Spleen (tissue), 11 donors: ENCODE data around the gene BRD3OS. TPM values are rescaled to one million over a fixed set of nuclear protein-coding genes. Genes with fewer than 3 reads are reported as not detected.

Experiments
- DNase-seq: peaks from one replicate; pipeline ENCODE4 v3.0.0-alpha.2; 2020
- H3K27ac ChIP-seq, 8 donors: fragments of 200-600 bp; sonication (generic) in 7 of 8; 1 replicate in 4 of 8; 2 replicates in 4 of 8; pipeline versions ENCODE4 v1.5.0 to v1.8.0; 2016 to 2021; ENCODE audit warnings: inconsistent platforms in 4 of 8, mild to moderate bottlenecking in 4 of 8, moderate library complexity in 1 of 8
- H3K27me3 ChIP-seq, 7 donors: fragments of 200-600 bp; sonication (generic) in 6 of 7; replicated peaks in 1 of 7; 1 replicate in 4 of 7; 2 replicates in 3 of 7; pipeline versions ENCODE4 v1.5.0 to v1.8.0; 2016 to 2021; ENCODE audit warnings: inconsistent platforms in 3 of 7, mild to moderate bottlenecking in 1 of 7
- H3K36me3 ChIP-seq, 6 donors: fragments of 200-600 bp; sonication (generic) in 5 of 6; 1 replicate in 4 of 6; 2 replicates in 2 of 6; pipeline versions ENCODE4 v1.5.0 to v1.8.0; 2016 to 2021; ENCODE audit warnings: inconsistent platforms in 2 of 6
- H3K4me1 ChIP-seq, 6 donors: fragments of 200-600 bp; sonication (generic) in 5 of 6; 1 replicate in 3 of 6; 2 replicates in 3 of 6; pipeline versions ENCODE4 v1.5.0 to v1.8.0; 2016 to 2021; ENCODE audit warnings: inconsistent platforms in 3 of 6
- H3K4me3 ChIP-seq, 8 donors: fragments of 200-600 bp; sonication (generic) in 7 of 8; 1 replicate in 4 of 8; 2 replicates in 4 of 8; pipeline versions ENCODE4 v1.5.0 to v1.8.0; 2016 to 2021; ENCODE audit warnings: inconsistent platforms in 4 of 8, mild to moderate bottlenecking in 4 of 8, moderate library complexity in 2 of 8
- H3K9me3 ChIP-seq, 8 donors: fragments of 200-600 bp; sonication (generic) in 7 of 8; 1 replicate in 4 of 8; 2 replicates in 4 of 8; pipeline versions ENCODE4 v1.5.0 to v1.8.0; 2016 to 2021; ENCODE audit warnings: inconsistent platforms in 4 of 8
- POLR2A ChIP-seq, 3 donors: fragments of 450-650 bp; IDR thresholded peaks; one replicate each; pipeline ENCODE4 v1.5.1; 2017; ENCODE audit warnings: antibody characterized with exemption in 3 of 3, mild to moderate bottlenecking in 1 of 3
- POLR2AphosphoS5 ChIP-seq, 3 donors: sonication (generic); formaldehyde crosslinking; IDR thresholded peaks; one replicate each; pipeline ENCODE4 v1.5.1; 2017; ENCODE audit warnings: antibody characterized with exemption in 3 of 3
- WGBS, 5 donors: extraction: QIAGEN DNeasy Blood & Tissue Kit in 3 of 5; methylation state at CpG; one replicate each; pipeline versions ENCODE4 v1.1.5 to v1.1.7; 2013 to 2018; 5-methylcytosine and 5-hydroxymethylcytosine counted together
- intact Hi-C: fragments of 100-400 bp; cut with DNase I; formaldehyde crosslinking; loops from one replicate; pipeline ENCODE4 v1.15.0; 2023; ENCODE audit warnings: low total_unique reads
- polyA plus RNA-seq, 3 donors: library from polyadenylated mRNA; stranded (reverse); fragments of 200-250 nt; gene quantifications; one replicate each; pipeline ENCODE4 v1.2.1, GENCODE V29; 2013
- total RNA-seq, 7 donors: library from RNA; depleted of rRNA in 3 of 7; stranded (reverse); fragments of >200 nt in 3 of 7; fragmentation: NEBNext Ultra II Directional in 4 of 7; extraction: Animal tissue kit (Norgen Biotek cat#: 25700) in 4 of 7; gene quantifications; one replicate each; pipeline versions ENCODE4 v1.1.0 to v1.2.1, GENCODE V29; 2016 to 2021
- TF ChIP-seq, protein P1 (sequence below), 11 experiments: fragments of 200-600 bp in 7 of 11; fragments of 450-650 bp in 4 of 11; sonication (generic) in 4 of 11; IDR thresholded peaks in 8 of 11; conservative IDR thresholded peaks in 3 of 11; 1 replicate in 7 of 11; 2 replicates in 4 of 11; pipeline versions ENCODE4 v1.4.0 to v1.8.0; 2016 to 2021; ENCODE audit warnings: antibody characterized with exemption in 11 of 11, inconsistent platforms in 4 of 11, mild to moderate bottlenecking in 1 of 11
- donor health status: healthy with polysubstance abuse.
- donor health status: DM: no; HTN: no; CAD: no; lungs with moderate emphysema.
- donor health status: DM: no; HTN: no; CAD: no.
- donor health status: Bipolar disorder and iron deficiency.
- donor health status: healthy.
- donor health status: DM: no; HTN: no; CAD: no.
- donor health status: DM: yes; HTN: yes; CAD: no.

BRD3OS gene
- total and polyA plus RNA-seq, 10 donors, result 6.9 to 13.2 (median 10.7) TPM

DNA sequence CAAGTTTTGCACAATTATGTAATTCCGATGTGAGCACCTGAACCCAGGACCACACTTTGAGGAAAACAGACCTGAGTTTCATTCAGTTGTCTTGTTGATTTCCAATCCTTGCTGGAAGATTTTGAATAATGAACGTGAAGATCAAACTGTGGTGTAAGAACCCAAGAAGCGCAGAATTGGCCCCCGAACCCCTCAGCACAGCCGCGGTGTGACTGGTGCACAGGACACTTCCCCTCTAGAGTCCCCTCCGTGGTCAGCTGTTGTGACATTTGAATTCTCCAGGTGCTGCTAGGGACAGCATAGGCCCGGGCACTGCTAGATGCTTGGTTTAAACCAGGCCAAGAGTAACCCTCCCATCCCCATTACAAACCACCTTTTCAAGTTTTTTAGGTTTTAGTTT, 1.7 kb downstream of the BRD3OS start:
- DNase-seq, result peak; percentile 70
- TF ChIP-seq POLR2AphosphoS5 (IDR thresholded peaks at IDR 0.05), result no peak
- TF ChIP-seq, protein P1, sequence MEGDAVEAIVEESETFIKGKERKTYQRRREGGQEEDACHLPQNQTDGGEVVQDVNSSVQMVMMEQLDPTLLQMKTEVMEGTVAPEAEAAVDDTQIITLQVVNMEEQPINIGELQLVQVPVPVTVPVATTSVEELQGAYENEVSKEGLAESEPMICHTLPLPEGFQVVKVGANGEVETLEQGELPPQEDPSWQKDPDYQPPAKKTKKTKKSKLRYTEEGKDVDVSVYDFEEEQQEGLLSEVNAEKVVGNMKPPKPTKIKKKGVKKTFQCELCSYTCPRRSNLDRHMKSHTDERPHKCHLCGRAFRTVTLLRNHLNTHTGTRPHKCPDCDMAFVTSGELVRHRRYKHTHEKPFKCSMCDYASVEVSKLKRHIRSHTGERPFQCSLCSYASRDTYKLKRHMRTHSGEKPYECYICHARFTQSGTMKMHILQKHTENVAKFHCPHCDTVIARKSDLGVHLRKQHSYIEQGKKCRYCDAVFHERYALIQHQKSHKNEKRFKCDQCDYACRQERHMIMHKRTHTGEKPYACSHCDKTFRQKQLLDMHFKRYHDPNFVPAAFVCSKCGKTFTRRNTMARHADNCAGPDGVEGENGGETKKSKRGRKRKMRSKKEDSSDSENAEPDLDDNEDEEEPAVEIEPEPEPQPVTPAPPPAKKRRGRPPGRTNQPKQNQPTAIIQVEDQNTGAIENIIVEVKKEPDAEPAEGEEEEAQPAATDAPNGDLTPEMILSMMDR (IDR thresholded peaks at IDR 0.05 in 8 of 11, conservative IDR thresholded peaks at IDR 0.05 in 3 of 11), result no peak
- no peak for TF ChIP-seq POLR2A (IDR thresholded peaks at IDR 0.05)
- H3K36me3 ChIP-seq, result peaks cover 0 to 46% (median 19%) of the 10 kb centered on the region in 6 donors
- H3K27me3 ChIP-seq, result no peaks in the 10 kb centered on the region
- H3K4me3 ChIP-seq, result no peak overlapping the region
- 72 to 91% (median 86%) methylated on average over 8 of the region's 8 CpGs for WGBS, 5 donors
- intact Hi-C loops, result no loop called here
- no peaks in the 10 kb centered on the region for H3K9me3 ChIP-seq
- H3K4me1 ChIP-seq, result peaks cover 4 to 22% (median 15%) of the 10 kb centered on the region in 6 donors
- no peak overlapping the region for H3K27ac ChIP-seq

DNA sequence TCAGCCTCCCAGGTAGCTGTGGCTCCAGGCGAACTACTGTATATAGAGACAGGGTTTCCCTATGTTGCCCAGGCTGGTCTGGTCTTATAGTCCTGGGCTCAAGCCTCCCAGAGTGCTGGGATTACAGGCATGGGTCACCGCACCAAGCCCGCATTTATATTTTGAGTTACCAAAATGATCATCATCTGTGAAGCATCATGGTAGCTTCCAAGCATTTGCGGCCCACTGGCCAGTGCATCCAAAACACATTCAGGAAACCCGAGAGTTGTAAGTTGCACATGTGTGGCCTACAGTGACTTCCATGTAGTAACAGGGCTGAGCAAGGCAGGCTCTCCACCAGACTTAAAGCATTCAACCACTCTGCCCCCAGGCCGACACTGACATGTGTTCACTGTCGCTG, 2.3 kb downstream of the BRD3OS start:
- Histone ChIP-seq H3K4me1 (peaks cover 4 to 22% (median 15%) of the 10 kb centered on the region in 6 donors), H3K36me3 (peaks cover 0 to 52% (median 25%) of the 10 kb centered on the region in 6 donors), H3K27ac (no peak overlapping the region), H3K27me3 (no peaks in the 10 kb centered on the region), H3K9me3 (no peaks in the 10 kb centered on the region), H3K4me3 (no peak overlapping the region)
- peak; percentile 59 for DNase-seq
- TF ChIP-seq POLR2A (IDR thresholded peaks at IDR 0.05) (no peak), POLR2AphosphoS5 (IDR thresholded peaks at IDR 0.05) (no peak)
- TF ChIP-seq, protein P1 (IDR thresholded peaks at IDR 0.05 in 8 of 11, conservative IDR thresholded peaks at IDR 0.05 in 3 of 11), result no peak
- WGBS, 5 donors, result 93 to 97% (median 94%) methylated on average over 7 of the region's 7 CpGs
- intact Hi-C loops, result no loop called here

DNA sequence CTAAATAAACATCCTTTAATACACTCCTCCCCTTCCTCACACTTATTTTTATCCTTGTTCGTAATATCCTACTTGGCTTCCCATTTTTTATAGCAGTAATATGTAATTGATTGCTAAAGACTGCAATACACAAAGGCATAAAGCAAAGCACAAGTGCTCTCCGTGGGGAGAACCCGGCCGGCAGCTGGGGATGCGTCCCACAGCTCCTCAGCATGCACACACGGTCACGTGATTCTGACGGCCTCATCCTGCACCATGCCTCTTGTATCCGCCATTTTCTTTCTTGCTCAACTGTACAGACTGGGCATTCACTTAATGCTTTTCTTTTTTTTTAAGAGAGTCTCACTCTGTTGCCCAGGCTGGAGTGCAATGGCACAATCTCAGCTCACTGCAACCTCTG, 2.8 kb downstream of the BRD3OS start:
- peaks cover 4 to 22% (median 15%) of the 10 kb centered on the region in 6 donors for H3K4me1 ChIP-seq
- no peak overlapping the region for H3K4me3 ChIP-seq
- H3K27me3 ChIP-seq, result no peaks in the 10 kb centered on the region
- H3K36me3 ChIP-seq, result peaks cover 0 to 57% (median 30%) of the 10 kb centered on the region in 6 donors
- H3K9me3 ChIP-seq, result no peaks in the 10 kb centered on the region
- TF ChIP-seq POLR2A (IDR thresholded peaks at IDR 0.05) (no peak), POLR2AphosphoS5 (IDR thresholded peaks at IDR 0.05) (no peak)
- TF ChIP-seq, protein P1 (IDR thresholded peaks at IDR 0.05 in 8 of 11, conservative IDR thresholded peaks at IDR 0.05 in 3 of 11), result no peak
- no peak overlapping the region for H3K27ac ChIP-seq
- intact Hi-C loops, result no loop called here
- WGBS, 5 donors, result 92 to 96% (median 94%) methylated on average over 9 of the region's 9 CpGs
- DNase-seq, result peak; percentile 72

DNA sequence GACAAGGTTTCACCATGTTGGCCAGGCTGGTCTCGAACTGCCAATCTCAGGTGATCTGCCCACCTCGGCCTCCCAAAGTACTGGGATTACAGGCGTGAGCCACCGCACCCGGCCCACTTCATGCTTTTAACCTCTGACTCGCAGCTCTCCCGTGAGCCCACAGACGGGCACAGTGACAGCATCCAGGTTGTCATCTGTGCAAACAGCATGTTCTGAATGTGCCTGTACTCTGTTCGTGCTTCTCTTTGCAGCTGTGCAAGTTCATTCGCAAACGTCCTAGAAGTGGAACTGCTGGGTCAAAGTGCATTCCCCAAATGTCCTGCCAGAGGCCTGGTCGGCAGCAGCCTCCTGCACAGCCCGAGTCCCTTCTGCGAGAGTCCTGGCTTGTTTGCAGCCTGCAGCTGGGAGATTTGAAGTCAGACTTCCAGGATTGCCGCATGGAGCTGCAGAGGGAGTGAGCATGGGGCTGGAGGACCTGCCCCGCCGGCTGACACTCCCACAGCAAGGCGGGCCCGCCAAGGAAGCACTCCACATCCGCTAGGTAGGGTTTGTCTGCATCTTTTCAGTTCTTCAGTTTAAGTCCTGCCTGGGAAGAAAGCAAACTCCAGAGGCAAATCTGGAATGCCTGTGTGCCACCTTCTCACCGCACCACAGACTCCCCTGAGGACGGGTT, 3.4 kb downstream of the BRD3OS start:
- Histone ChIP-seq H3K36me3 (peaks cover 0 to 64% (median 36%) of the 10 kb centered on the region in 6 donors), H3K4me3 (no peak overlapping the region), H3K4me1 (peaks cover 4 to 22% (median 15%) of the 10 kb centered on the region in 6 donors), H3K27ac (no peak overlapping the region), H3K27me3 (no peaks in the 10 kb centered on the region), H3K9me3 (no peaks in the 10 kb centered on the region)
- intact Hi-C loops, result no loop called here
- peak; percentile 68 for DNase-seq
- no peak for TF ChIP-seq POLR2AphosphoS5 (IDR thresholded peaks at IDR 0.05)
- TF ChIP-seq POLR2A (IDR thresholded peaks at IDR 0.05), result no peak
- TF ChIP-seq, protein P1 (IDR thresholded peaks at IDR 0.05 in 8 of 11, conservative IDR thresholded peaks at IDR 0.05 in 3 of 11), result no peak
- 89 to 94% (median 91%) methylated on average over 19 to 22 of the region's 22 CpGs for WGBS, 5 donors
